ENCODE results near the gene MYH10. TPM values are rescaled to one million over a fixed set of nuclear protein-coding genes. Genes with fewer than 3 reads are reported as not detected.

Gene MYH10
- total RNA-seq, 4 donors from 2014 or later: 29.3 to 50.0 (median 35.4) TPM

DNA sequence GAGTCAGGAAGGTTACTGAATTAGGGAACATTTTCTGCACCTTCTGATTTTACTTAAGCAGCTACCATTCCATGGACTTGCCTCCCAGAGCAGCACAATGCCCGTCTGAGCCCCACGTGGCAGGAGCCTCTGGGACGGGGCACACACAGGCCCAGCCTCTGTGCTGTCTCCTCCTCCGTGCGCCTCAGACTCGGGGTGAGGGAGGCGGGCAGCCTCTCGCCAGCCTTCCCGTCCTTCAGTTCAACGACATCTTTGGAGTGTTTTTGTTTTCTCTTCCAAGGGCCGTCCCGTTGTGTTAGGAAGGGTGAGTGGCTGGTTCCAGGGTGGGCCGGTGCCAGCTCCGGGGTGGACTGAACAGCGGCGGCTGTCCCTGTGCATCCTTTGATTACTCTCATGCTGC is 163.0 kb downstream of the MYH10 start:
- WGBS, 2 donors: 53 to 54% methylated on average over 16 of the region's 16 CpGs
- peaks cover 0 to 70% (median 17%) of the 10 kb centered on the region in 4 donors for H3K4me1 ChIP-seq

DNA sequence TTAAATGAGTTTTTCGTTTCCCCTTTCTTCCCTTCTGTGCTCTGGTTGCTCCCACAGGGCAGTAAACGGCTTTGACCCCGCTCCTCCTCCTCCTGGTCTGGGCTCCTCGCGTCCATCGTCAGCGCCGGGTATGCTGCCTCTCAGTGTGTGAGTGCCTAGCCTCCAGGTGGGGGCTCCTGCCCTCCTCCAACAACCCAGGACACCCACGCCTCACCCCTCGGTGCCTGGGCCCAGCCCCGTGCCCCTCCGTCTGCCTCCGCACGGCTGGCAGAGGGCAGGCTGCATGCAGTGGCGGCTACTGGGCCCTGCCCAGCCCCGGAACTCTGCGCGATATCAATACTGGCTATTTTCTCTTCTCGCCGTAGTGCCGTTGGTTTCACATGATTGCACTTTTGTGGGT is 163.7 kb downstream of the MYH10 start:
- no peak overlapping the region for H3K4me3 ChIP-seq
- H3K9me3 ChIP-seq: no peaks in the 10 kb centered on the region
- peaks cover 0 to 70% (median 17%) of the 10 kb centered on the region in 4 donors for H3K4me1 ChIP-seq
- H3K36me3 ChIP-seq: peaks cover 0 to 71% (median 3%) of the 10 kb centered on the region in 3 donors
- TF ChIP-seq CTCF (IDR thresholded peaks at IDR 0.05) (no peak), POLR2A (IDR thresholded peaks at IDR 0.05) (no peak), EP300 (IDR thresholded peaks at IDR 0.05) (no peak)
- H3K27me3 ChIP-seq: no peaks in the 10 kb centered on the region
- WGBS, 2 donors: 72 to 79% methylated on average over 21 of the region's 21 CpGs
- no peak for DNase-seq (ENCODE audit: low spot score in 2 of 2)
- peak overlapping the region in 3 of 4 donors; percentile 11 to 68 (median 21) for H3K27ac ChIP-seq

More for the DNA sequence above, 163.0 kb downstream of the MYH10 start:
- Histone ChIP-seq H3K27ac (peak overlapping the region in 3 of 4 donors; percentile 0 to 68 (median 30)), H3K9me3 (no peaks in the 10 kb centered on the region), H3K36me3 (peaks cover 0 to 71% (median 3%) of the 10 kb centered on the region in 3 donors), H3K4me3 (no peak overlapping the region), H3K27me3 (no peaks in the 10 kb centered on the region)
- TF ChIP-seq CTCF (IDR thresholded peaks at IDR 0.05): no peak
- no peak for TF ChIP-seq POLR2A (IDR thresholded peaks at IDR 0.05)
- no peak for TF ChIP-seq EP300 (IDR thresholded peaks at IDR 0.05)
- no peak for DNase-seq (ENCODE audit: low spot score in 2 of 2)

DNA sequence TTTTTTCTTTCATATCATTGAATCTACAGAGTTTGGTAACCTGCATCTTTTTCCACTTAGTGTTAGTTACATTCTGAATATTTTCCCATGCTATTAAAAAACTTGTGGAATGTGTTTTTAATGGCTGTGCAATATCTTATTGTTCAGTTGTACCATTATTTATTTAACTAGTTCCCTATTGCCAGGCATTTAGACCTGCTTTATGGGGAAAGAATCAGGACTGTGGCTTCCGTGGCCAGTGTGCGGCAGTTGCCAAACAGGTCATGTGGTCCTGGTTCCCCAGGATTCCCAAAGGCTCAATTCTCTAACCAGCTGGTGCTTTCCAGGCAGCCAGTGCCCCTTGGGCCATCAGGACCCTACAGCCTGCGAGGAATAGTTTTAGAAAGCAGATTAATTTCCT is 164.1 kb downstream of the MYH10 start:
- Histone ChIP-seq H3K9me3 (no peaks in the 10 kb centered on the region), H3K4me3 (no peak overlapping the region), H3K4me1 (peaks cover 0 to 70% (median 17%) of the 10 kb centered on the region in 4 donors), H3K27me3 (no peaks in the 10 kb centered on the region), H3K36me3 (peaks cover 0 to 71% (median 3%) of the 10 kb centered on the region in 3 donors), H3K27ac (peak overlapping the region in 3 of 4 donors; percentile 11 to 68 (median 21))
- no peak for TF ChIP-seq CTCF (IDR thresholded peaks at IDR 0.05)
- no peak for TF ChIP-seq POLR2A (IDR thresholded peaks at IDR 0.05)
- TF ChIP-seq EP300 (IDR thresholded peaks at IDR 0.05): no peak
- DNase-seq (ENCODE audit: low spot score in 2 of 2): no peak
- WGBS, 2 donors: 45 to 60% methylated on average over 3 of the region's 3 CpGs

DNA sequence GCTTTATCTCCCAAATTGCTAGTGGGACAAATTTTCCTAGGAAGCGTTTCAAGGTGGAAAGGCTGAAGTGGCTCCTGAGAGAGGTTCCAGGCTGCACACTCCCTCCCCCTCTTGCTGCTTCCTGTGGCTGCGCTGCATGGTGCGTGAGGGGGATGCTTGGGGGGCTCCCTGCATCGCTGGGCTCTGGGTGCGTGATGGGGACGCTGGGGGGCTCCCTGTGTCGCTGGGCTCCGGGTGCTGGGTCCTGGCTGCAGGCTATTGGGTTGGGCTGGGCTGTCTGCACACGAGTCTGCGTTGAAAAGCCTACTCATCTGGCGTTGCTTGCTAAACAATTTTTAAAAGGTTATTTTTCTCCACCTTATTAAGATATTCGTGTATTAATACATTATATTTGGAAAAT is 164.8 kb downstream of the MYH10 start:
- Histone ChIP-seq H3K4me3 (no peak overlapping the region), H3K27ac (peak overlapping the region in 1 of 4 donors; percentile 29), H3K4me1 (peaks cover 0 to 66% (median 17%) of the 10 kb centered on the region in 4 donors), H3K36me3 (peaks cover 0 to 71% (median 3%) of the 10 kb centered on the region in 3 donors), H3K27me3 (no peaks in the 10 kb centered on the region), H3K9me3 (no peaks in the 10 kb centered on the region)
- WGBS, 2 donors: 54 to 68% methylated on average over 12 of the region's 12 CpGs
- TF ChIP-seq CTCF (IDR thresholded peaks at IDR 0.05): no peak
- TF ChIP-seq EP300 (IDR thresholded peaks at IDR 0.05): no peak
- no peak for TF ChIP-seq POLR2A (IDR thresholded peaks at IDR 0.05)
- no peak for DNase-seq (ENCODE audit: low spot score in 2 of 2)

GRCh38 chr17:8465356-8465755 is 165.2 kb downstream of the MYH10 start:
- TF ChIP-seq EP300 (IDR thresholded peaks at IDR 0.05) (no peak), POLR2A (IDR thresholded peaks at IDR 0.05) (no peak), CTCF (IDR thresholded peaks at IDR 0.05) (no peak)
- H3K9me3 ChIP-seq: no peaks in the 10 kb centered on the region
- no peak for DNase-seq (ENCODE audit: low spot score in 2 of 2)
- peaks cover 0 to 72% (median 3%) of the 10 kb centered on the region in 3 donors for H3K36me3 ChIP-seq
- peaks cover 0 to 62% (median 17%) of the 10 kb centered on the region in 4 donors for H3K4me1 ChIP-seq
- peak overlapping the region in 1 of 4 donors; percentile 29 for H3K27ac ChIP-seq
- no peaks in the 10 kb centered on the region for H3K27me3 ChIP-seq
- no peak overlapping the region for H3K4me3 ChIP-seq
- 54 to 55% methylated on average over 8 of the region's 8 CpGs for WGBS, 2 donors
